NAMALWA (cell line): Measurements from ENCODE around the gene CTTN.
"Not testable (repeated sequence)": the region's sequence is repeated elsewhere in the genome, so short reads cannot be mapped to it uniquely, and the experiment has no call there.

Source experiments
- DNase-seq: peaks from one replicate; pipeline ENCODE4 v3.0.0-alpha.2; 2015; ENCODE audit warnings: low spot score

The CTTN gene

DNA sequence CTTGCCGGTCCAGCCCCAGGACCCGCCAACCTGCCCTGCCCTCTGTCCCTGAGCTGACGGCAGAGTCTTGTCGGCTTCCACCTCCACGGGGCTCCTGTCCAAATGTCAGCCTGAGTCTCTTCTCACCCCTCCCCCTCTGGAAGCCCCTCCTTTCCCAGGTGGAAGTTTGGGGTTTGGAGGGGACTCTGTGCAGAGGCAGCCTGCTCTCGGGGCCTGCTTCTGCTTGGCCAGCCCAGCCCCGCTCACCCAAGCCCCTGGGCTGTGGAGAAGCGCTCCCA, 31.0 kb downstream of the CTTN start:
- DNase-seq: no peak

DNA sequence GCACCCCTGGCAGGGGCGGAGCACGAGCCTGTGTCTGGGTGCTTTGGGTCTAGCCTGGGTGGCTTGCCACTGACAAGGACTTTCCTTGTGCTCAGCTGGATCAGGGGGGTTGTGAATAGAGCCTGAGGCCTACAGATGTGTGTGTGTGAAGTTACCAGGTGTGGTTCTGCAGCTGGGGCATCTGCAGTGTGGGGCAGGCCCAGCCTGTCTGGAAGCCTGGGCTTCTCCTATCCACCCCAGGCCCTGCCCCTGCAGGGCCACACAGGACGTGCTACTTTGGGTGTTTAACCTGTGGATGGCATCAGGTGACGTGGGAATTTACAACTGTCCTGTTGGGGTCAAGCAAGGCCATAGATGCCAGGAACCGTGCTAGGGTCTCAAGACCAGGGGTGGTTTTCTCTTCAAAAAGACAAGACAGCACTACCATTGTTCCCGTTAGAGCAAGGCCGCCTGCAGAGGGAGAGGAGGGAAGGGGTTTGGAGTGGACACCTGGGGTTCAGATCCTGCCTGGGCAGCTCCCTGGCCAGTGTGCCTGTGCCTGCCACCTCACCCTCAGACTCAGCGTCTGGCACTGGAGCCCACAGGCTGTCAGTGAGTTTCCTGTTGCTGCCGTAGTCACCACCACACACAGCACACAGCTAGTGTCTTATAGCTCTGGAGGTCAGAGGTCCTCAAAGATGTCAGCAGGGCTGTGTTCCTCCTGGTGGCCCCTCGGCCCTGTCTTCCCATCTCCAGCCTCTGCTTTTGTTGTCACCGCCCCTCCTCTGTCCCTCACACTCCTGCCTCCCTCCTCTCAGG, 31.6 kb downstream of the CTTN start:
- DNase-seq: no peak

DNA sequence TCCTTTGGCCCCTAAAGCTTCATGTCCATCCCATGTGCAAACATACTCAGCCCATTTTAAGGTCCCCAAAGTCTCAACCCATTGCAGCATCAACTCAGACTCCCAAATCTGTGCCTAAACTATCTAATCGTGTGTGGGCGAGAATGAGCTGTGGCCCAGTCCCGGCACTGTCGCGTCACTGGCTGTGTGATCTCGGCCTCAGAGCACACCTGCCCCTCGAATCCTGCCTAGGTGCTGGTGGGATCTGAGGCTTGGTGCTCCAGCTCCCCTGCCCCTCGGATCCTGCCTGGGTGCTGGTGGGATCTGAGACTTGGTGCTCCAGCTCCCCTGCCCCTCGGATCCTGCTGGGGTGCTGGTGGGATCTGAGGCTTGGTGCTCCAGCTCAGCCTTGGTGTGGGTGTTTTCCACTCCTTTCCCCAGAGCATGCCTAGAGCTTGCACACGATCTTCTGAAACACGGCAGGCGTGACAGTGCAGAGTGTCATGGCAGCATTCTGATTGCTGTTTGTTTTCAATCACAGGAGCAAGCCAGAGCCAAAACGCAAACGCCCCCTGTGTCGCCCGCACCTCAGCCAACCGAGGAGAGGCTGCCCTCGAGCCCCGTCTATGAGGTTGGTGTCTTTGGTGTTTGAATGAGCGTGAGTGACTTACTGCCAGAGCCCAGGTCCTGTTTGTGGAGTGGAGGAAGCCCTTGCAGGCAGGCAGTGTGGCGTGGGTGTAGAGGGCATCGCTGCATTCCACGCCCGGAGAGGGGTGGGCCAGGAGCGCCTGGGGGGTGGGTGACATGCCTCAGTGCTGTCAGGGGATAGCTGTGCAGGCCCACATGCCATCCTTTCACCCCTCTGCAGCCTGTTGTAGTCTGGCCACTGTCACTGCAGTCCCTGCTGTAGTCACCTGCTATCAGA, 32.6 kb downstream of the CTTN start:
- no peak for DNase-seq

DNA sequence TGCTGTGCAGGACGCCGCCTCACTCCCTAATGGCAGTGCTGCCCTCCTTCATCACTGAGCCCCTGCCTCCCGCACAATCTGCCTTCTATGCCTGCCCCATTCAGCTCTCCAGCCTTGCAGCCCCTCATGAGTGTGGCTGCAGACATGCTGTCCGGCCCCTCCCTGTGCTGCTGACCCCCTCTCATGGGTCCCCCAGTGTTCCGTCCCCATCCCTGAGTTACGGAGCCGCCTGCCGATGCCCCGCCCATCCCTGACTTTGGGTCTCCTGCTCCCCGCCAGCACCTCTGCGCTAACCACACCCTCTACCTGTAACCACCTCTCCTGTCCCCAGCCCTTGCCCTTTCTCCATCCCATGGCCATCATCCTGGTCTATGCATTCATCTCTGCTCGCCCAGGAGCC, 33.3 kb downstream of the CTTN start:
- DNase-seq: no peak

DNA sequence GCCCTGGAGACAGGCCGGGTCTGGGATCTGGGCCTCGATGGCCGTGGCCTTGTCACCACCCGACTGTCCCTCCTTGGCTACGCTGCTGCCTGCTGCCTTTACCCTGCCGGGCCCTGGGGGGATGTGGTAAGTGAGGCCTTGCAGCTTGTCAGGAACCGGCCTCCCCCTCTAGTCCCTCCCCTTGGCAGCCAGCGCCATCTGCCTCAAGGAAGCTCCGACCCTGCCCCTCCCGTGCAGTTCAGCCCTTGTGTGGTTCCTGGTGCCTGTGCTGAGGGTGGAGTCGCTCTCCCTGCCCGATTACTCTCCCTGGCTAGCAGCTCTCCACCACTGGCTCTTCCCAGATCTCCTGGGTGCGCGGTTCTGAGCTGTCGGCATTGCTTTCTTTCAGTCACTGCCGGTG, 33.7 kb downstream of the CTTN start:
- no peak for DNase-seq

DNA sequence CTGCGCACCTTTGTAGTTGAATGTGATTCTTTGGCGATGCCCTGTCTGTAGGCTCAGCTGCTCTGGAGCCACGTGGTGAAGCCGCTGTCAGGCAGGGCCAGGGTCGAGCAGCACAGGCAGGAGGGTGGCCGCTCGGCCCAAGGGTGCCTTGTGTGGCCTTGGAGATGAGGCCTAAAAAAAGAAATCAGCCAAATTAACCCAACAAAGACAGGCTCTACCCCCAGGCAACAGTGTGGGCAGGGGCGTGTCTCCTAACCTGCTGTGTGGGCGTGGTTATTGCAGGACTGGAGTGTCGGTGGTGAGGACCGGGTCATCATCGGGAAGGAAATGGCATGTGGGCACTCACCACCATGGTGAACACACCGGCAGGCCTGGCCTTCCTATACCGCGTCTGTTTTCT, 34.3 kb downstream of the CTTN start:
- DNase-seq: no peak

DNA sequence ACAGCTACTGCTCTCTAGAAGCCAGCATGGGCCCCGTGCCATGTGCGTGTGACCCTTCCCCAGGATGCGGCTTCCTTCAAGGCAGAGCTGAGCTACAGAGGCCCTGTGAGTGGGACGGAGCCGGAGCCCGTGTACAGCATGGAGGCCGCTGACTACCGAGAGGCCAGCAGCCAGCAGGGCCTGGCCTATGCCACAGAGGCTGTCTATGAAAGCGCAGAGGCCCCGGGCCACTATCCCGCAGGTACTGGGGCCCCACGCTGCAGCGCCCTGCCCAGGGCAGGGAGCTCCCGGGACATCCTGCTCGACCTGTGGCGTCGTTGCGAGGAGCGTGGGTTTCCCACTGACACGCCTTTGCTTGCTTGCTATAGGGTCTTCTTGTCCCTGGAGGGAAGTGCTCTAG, 34.7 kb downstream of the CTTN start:
- DNase-seq: no peak

DNA sequence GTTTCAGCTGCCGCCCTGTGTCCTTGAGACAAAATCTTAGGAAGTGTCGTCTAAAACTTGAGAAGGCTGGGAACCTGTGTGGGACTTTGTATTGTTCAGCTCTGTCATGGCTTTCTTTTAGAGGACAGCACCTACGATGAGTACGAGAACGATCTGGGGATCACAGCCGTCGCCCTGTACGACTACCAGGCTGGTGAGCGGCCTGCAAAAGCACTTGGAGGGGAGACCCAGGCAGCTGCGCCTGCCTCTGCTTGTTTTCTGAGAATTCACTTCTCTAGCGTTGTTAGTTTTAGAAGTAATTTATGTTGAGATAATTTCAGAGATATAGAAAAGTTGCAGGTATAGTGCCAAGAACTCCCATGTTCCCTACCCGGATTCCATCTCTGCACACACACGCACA, 35.2 kb downstream of the CTTN start:
- no peak for DNase-seq

DNA sequence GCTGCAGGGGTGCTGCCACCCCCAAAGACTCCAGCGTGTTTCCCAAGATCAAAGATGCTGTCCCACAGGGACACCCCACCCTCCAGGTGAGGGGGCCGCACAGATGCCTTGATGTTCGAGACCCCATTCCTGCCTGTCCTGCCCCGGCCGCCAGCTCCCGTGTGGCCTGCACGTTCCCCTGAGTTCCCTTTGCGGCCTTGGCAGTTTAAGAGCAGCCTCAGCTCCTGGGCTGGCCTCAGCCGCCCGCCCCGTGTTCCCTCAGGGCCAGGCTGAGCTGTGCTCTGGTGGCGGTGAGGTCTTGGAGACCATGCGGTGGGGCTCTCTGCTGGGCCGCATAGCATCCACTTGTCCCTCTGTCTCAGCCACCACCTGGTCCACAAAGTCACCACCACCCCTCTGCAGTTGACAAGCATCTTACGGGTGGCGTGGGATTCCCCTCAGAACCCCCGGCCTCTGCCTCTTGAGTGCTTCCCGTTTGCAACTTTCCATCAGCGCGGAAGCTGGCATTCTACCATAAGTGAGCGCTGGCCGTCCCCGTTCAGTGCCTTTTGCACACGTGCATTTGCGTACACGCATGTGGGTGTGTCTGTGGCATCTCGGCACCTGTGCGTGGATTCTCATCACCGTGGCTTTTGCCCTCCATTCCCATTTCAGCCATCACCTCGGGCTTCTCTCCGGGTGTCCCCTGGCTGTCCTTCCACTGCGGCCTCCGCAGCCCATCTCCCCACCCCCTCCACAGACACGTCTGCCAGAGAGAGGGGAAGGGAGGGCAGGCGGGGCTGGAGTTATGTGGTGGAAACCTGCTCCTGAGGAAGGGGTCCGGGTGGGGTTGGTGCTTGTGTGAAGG, 35.9 kb downstream of the CTTN start:
- no peak for DNase-seq

DNA sequence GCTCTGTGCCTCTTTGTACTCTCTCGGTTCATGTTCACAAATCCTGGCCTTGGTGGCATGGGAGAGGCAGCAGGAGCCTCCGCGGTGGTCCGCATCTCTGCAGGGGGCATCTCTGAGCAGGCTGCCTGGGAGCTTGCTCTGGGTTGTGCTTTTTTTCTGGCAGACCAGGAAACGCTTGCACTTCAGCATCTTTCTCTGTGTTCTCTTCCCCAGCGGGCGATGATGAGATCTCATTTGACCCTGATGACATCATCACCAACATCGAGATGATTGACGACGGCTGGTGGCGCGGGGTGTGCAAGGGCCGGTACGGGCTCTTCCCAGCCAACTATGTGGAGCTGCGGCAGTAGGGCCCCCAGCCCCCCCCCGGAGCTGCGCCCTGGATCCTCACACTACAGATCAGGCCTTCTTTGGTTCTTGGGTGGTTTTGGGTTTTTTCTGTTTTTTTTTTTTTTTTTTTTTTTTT, 36.5 kb downstream of the CTTN start:
- DNase-seq: no peak

DNA sequence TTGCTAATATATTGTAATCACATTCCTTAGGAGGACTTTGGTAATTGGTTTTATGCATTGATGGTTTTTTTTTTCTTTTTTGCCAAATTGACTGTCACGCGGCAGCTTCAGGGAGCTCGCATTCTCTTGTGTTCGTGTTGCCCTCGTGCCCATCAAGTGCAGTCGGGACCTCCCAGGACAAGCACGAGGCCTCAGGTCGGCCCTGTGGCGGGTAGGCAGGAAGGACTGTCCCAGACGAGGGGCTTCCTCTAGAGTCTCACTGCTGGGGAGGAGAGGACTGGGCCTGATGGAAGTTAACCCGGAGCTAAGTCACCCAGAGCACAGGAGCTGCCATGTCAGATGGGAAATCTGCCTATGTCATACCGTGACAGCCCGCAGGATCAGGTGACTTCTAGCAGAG, 37.0 kb downstream of the CTTN start:
- no peak for DNase-seq

DNA sequence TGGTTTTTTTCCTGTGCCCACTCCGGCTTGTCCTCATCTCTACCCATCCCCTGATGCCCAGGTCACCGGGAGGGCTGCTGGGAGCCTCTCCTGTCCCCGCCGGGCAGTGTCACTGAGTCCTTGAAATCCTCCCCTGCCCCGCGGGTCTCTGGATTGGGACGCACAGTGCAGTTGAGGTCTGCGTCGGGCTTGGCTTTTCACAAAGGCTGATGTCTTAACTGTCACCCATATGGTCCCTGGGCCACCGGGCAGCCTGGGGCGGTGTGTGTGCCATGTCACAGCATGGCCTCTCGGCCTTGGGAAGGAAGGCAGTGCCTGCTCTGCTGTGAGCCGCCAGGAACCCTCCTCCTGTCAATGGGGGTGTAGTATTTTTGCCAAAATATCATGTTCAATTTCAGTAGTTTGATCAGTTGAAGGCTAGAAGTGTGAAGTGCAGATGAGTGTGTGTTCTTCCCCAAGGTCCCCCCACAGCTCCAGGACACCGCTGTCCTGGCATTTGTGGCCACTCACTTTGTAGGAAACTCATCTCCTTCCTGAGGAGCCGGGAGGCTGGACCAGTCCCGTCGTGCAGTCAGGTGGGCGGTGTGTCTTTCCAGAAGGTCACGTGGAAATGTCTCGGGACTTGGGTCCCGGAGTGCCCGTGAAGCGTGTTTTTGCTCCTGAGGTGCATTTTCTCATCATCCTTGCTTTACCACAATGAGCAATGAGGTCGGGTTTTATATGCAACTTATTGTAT, 37.6 kb downstream of the CTTN start:
- DNase-seq: no peak

DNA sequence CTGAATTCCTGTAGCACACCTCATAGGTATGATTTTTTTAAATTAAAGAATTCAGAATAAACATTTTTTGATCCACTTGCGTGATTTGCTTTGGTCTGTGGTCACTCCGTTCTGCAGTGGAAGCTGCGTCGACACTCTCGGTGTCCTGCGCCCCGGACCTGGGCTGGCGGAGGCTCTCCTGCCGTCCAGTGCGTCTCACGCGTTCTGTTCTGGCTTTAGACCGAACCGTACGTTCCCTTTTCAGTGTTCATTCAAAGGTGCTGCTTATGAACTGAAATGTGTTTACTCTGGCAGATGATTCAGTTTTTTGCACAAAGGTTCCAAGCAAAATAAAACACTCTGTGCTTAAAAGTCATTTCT, 38.2 kb downstream of the CTTN start:
- no peak for DNase-seq

DNA sequence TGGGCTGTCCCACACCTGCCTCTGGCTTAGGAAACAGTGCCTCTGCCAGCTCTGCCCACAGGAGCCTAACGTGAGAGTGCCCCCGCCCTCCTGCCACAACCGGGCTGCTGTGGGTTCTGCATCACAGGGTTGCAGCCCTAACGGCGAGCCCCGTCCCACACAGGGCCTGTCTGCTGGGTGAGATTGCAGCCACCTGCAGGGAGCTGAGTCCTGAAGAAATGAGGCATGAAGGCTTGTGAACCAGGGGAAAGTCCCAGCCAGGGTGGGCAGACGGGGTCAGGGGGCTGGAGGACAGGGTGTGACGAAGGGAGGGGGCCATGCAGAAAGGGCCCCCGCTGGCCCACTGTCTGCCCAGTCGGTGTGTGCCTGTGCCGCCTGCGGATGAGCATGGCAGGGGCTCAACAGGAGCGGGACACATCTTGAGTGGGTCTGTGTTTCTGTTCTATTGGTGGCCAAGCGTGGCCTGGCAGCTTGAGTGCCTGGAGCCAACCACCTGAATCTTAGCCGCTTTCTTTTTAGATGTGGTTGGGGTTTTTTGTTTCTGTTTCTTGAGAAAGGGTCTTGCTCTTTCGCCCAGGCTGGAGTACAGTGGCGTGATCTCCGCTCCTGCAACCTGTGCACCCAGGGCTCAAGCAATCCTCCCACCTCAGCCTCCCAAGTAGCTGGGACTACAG, 38.9 kb downstream of the CTTN start:
- peak; percentile 50 for DNase-seq

DNA sequence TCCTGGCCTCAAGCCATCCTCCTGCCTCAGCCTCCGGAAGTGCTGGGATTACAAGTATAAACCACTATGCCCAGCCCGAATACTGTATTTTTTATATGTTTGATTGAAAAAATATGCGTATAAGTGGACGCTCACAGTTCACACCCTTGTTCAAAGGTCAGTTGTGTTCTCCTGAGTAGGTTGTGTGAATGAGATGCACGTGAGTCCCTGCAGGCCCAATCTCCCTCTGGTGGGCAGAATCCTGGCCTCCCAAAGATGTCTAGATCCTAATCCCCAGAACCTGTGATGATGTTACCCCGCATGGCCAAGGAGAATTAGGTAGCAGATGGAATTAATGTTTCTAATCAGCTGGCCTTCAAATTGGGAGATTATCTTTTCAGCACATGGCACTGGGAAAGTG, 41.9 kb downstream of the CTTN start:
- DNase-seq: no peak

DNA sequence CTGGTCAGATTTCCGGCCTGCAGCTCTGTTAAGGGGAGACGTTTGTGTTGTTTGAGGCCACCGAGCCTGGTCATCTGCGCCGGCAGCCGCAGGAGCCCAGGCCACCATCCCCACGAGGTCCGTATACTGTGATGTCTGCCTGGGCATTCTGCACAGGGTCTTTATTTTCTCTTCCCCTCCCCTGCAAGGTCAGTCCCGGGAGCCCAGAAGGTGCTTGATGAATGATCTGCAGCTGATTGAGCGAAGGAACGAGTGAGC, 45.4 kb downstream of the CTTN start:
- no peak for DNase-seq

DNA sequence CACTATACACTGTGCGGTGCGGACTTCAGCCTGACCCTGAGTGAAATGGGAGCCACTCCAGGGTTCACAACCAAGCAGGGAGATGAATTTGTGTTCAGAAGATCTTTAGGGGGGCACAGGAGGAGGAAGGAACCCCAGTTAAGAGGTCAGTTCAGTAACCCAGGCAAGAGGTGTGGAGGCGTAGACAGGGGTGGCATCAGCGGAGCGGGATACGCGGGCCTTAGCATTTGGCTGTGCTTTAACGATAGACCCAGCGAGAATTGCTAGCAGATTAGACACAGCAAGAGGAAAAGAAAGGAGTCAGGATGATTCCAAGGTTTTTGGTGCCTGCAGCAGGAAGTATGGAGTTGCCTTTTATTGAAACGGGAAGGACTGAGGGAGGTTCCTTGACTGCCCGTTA, 46.8 kb downstream of the CTTN start:
- DNase-seq: no peak

DNA sequence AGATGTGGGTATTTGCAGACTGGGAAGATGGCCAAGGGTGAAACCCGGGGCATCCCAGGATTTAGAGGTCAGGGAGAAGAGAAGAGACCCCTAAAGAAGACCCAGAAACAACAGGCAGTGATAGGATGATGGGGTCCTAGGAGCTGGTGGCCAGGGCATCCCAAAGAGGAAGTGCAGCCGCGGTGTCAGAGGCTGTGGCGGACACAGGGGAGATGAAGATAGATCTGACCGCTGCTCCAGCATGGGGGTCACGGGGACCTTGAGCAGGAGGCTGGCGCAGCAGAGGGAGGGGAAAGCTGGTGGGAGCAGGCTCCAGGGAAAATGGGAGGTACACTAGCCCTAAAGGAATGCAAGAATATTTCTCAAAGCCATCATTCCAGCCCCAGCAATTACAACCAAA, 47.3 kb downstream of the CTTN start:
- DNase-seq: no peak

DNA sequence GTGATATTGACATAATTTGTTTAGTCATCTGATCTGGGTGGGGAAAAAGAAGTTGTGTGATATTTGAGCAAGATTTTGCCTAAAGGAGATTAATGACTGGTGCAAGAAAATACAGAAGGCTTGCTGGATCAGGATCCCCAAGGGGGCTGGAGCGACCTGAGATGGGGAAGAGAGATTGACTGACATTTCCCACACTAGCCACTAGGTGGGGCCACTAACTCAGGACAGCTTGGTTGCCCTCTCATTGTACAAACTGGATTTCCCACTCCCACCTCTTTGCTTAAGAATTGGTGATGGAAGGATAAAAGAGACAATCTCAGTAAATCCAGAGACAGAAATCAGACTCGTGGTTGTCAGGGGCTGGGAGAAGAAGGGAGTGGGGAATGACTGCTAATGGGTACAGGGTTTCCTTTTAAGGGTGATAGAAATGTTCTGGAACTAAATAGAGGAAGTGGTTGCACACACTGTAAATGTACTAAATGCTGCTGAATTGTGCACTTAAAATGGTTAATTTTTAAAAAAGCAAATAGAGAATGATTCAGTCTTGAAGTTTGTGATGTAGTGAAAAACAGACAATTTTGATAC, 50.7 kb downstream of the CTTN start:
- DNase-seq: peak; percentile 28

DNA sequence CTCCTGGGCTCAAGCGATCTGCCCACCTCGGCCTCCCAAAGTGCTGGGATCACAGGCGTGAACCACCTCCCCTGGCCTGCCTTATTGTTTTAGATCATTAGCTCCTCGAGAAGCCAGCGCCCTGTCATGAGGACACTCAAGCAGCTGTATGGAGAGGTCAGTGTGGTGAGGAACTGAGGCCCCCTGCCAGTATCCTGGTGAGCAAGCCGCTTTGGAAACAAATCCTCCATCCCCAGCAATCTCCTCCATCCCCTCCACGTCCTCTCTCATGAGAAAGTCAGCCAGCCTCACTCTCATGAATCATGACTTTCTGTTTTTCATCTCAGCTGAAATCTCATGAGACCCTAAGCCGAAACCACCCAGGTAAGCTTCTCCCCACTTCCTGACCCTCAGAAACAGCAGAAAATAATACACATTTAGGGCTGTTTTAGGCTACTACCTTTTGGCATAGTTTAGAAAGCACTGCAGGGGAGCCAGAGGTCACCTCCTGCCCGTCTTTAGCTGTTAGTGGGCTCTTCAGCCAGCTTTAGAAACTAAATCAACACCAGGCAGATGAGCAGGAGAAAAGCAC, 56.0 kb downstream of the CTTN start:
- no peak for DNase-seq

DNA sequence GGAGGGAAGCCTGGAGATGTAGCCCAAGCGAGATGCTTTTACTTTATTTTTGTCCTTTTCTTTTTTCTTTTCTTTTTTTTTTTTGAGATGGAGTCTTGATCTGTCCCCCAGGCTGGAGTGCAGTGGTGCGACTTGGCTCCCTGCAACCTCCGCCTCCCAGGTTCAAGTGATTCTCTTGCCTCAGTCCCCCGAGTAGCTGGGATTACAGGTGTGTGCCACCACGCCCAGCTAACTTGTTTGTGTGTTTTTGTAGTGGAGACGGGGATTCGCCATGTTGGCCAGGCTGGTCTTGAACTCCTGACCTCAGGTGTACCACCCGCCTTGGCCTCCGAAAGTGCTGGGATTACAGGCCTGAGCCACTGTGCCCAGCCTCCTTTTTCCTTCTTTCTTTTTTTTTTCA, 56.5 kb downstream of the CTTN start:
- DNase-seq: not testable (repeated sequence)
